HG02840 (cell line): ENCODE data around the gene DOCK1.

ENCODE experiments used
- ATAC-seq: cut with Tn5 transposase; IDR thresholded peaks from one replicate; pipeline ENCODE4 v1.9.1; 2021; ENCODE audit warnings: mild to moderate bottlenecking, moderate library complexity, moderate number of reproducible peaks; ENCODE audit not compliant: unreplicated experiment, low FRiP score

The DOCK1 gene

GRCh38 chr10:127402596-127403409, 497.6 kb downstream of the DOCK1 start:
- ATAC-seq = no peak

- no peak for ATAC-seq
Observed at GRCh38 chr10:127405221-127405620, 500.0 kb downstream of the DOCK1 start.

GRCh38 chr10:127406018-127406550, 500.9 kb downstream of the DOCK1 start:
- no peak for ATAC-seq

- ATAC-seq = no peak
Observed at GRCh38 chr10:127407551-127407950, 502.3 kb downstream of the DOCK1 start.

- ATAC-seq = no peak
Observed at GRCh38 chr10:127408112-127408710, 503.0 kb downstream of the DOCK1 start.

GRCh38 chr10:127408733-127409132, 503.5 kb downstream of the DOCK1 start:
- ATAC-seq = no peak

- ATAC-seq = no peak
Observed at GRCh38 chr10:127410030-127410429, 504.8 kb downstream of the DOCK1 start.

GRCh38 chr10:127411062-127411461, 505.8 kb downstream of the DOCK1 start:
- ATAC-seq = no peak

- no peak for ATAC-seq
Observed at GRCh38 chr10:127413326-127413725, 508.1 kb downstream of the DOCK1 start.

GRCh38 chr10:127414024-127414423, 508.8 kb downstream of the DOCK1 start:
- no peak for ATAC-seq

GRCh38 chr10:127415116-127415515, 509.9 kb downstream of the DOCK1 start:
- ATAC-seq = no peak

- no peak for ATAC-seq
Observed at GRCh38 chr10:127415901-127416581, 510.8 kb downstream of the DOCK1 start.

- ATAC-seq = no peak
Observed at GRCh38 chr10:127417031-127417430, 511.8 kb downstream of the DOCK1 start.

- no peak for ATAC-seq
Observed at GRCh38 chr10:127417686-127418401, 512.6 kb downstream of the DOCK1 start.

- ATAC-seq = no peak
Observed at GRCh38 chr10:127418536-127419168, 513.4 kb downstream of the DOCK1 start.

- no peak for ATAC-seq
Observed at GRCh38 chr10:127420138-127420684, 515.0 kb downstream of the DOCK1 start.

- no peak for ATAC-seq
Observed at GRCh38 chr10:127423218-127423915, 518.1 kb downstream of the DOCK1 start.

- no peak for ATAC-seq
Observed at GRCh38 chr10:127424594-127425264, 519.5 kb downstream of the DOCK1 start.

GRCh38 chr10:127426746-127427145, 521.5 kb downstream of the DOCK1 start:
- no peak for ATAC-seq
